Natural killer cell (primary cell): ENCODE measurements around the gene KIF6. TPM values are rescaled to one million over a fixed set of nuclear protein-coding genes. Genes with fewer than 3 reads are reported as not detected.
A peak's percentile ranks its signal among the peaks of the same experiment; 100 is the strongest.

Source experiments
- ATAC-seq, 3 donors: fragments of 150-1000 bp in 2 of 3; fragments of 200-7000 bp in 1 of 3; cut with Tn5 transposase; 1 replicate in 1 of 3; 2 replicates in 2 of 3; pipeline ENCODE4 v1.10.0; 2021; ENCODE audit warnings: mild to moderate bottlenecking in 2 of 3, moderate library complexity in 2 of 3
- DNase-seq, 2 donors: peaks; one replicate each; pipeline versions ENCODE4 v3.0.0 to v3.0.0-alpha.2; 2013 to 2021; ENCODE audit warnings: mixed read lengths in 1 of 2
- H3K27ac ChIP-seq: one replicate; pipeline ENCODE4 v1.5.1; 2013; ENCODE audit warnings: mild to moderate bottlenecking, low read length
- H3K27me3 ChIP-seq: one replicate; pipeline ENCODE4 v1.6.1; 2013; ENCODE audit warnings: low read length; ENCODE audit not compliant: control insufficient read depth, insufficient read depth
- H3K36me3 ChIP-seq: one replicate; pipeline ENCODE4 v1.6.1; 2013; ENCODE audit warnings: low read length; ENCODE audit not compliant: control insufficient read depth, insufficient read depth
- H3K4me1 ChIP-seq: one replicate; pipeline ENCODE4 v1.6.1; 2013; ENCODE audit warnings: low read length; ENCODE audit not compliant: control insufficient read depth, insufficient read depth
- H3K4me3 ChIP-seq: one replicate; pipeline ENCODE4 v1.5.1; 2013; ENCODE audit warnings: low read length
- H3K9me3 ChIP-seq: one replicate; pipeline ENCODE4 v1.6.1; 2013; ENCODE audit warnings: low read length; ENCODE audit not compliant: control insufficient read depth, insufficient read depth
- H3K27ac Mint-ChIP-seq, 2 donors: one replicate each; pipeline ENCODE4 v1.8.0; 2022; ENCODE audit warnings: mild to moderate bottlenecking in 2 of 2, mixed read lengths in 2 of 2, moderate library complexity in 1 of 2
- H3K27me3 Mint-ChIP-seq, 2 donors: one replicate each; pipeline ENCODE4 v1.8.0; 2022; ENCODE audit warnings: low read depth in 2 of 2, mixed read lengths in 2 of 2
- H3K36me3 Mint-ChIP-seq: one replicate; pipeline ENCODE4 v1.8.0; 2022; ENCODE audit warnings: mixed read lengths
- H3K4me1 Mint-ChIP-seq, 2 donors: one replicate each; pipeline ENCODE4 v1.8.0; 2022; ENCODE audit warnings: mixed read lengths in 2 of 2
- H3K4me3 Mint-ChIP-seq: one replicate; pipeline ENCODE4 v1.8.0; 2022; ENCODE audit warnings: mild to moderate bottlenecking, moderate library complexity, mixed read lengths
- H3K9me3 Mint-ChIP-seq, 2 donors: one replicate each; pipeline ENCODE4 v1.8.0; 2022; ENCODE audit warnings: mixed read lengths in 2 of 2
- CTCF ChIP-seq: fragments of 200-600 bp; IDR thresholded peaks from one replicate; pipeline ENCODE4 v1.8.0; 2022; ENCODE audit warnings: antibody characterized with exemption
- WGBS: methylation state at CpG from one replicate; pipeline ENCODE4 v1.1.7; 2013; ENCODE audit warnings: missing lambda C conversion rate; ENCODE audit not compliant: insufficient coverage; 5-methylcytosine and 5-hydroxymethylcytosine counted together
- intact Hi-C: fragments of 100-400 bp; cut with micrococcal nuclease; formaldehyde crosslinking; loops from one replicate; pipeline ENCODE4 v1.14.2; 2022
- total RNA-seq, 4 donors: library from RNA; stranded (reverse); fragments of 120-200 nt in 1 of 4; gene quantifications; one replicate each; pipeline versions ENCODE4 v1.2.3 to v1.2.4, GENCODE V29; 2013 to 2022

The KIF6 gene
- total RNA-seq, 3 donors from 2014 or later (not counting 1 experiment from before 2014, with no cell fraction given) = not detected

DNA sequence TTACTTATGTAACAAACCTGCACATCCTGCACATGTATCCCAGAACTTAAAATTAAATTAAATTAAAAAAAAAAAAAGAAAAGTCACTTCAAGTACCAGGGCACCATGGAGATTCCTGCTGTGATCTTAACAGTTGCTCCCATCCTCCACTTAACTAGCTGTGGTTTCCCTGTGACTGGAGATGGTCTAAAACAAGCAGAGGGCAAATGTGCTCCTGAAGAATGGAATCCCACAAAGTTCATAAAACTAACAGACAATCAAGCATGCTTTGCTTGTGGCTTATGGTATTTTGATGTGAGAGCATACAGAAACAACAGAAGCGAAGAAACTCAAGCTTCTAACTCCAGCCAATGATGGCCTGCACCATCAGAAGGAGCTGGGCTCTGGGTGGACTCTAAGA lies 249.1 kb downstream of the KIF6 start:
- intact Hi-C loops = no loop called here
- no peaks in the 10 kb centered on the region for H3K9me3 ChIP-seq
- H3K4me1 Mint-ChIP-seq = peaks cover 14% of the 10 kb centered on the region in 2 donors
- H3K4me1 ChIP-seq = peaks cover 12% of the 10 kb centered on the region
- no peak overlapping the region for H3K27ac ChIP-seq
- H3K27me3 Mint-ChIP-seq = peaks cover 8 to 29% of the 10 kb centered on the region in 2 donors
- WGBS = no CpG with 5 or more reads among the region's 1 CpG
- H3K4me3 Mint-ChIP-seq = no peak overlapping the region
- no peak overlapping the region for H3K27ac Mint-ChIP-seq
- no peaks in the 10 kb centered on the region for H3K9me3 Mint-ChIP-seq
- H3K36me3 ChIP-seq = no peaks in the 10 kb centered on the region
- no peaks in the 10 kb centered on the region for H3K27me3 ChIP-seq
- TF ChIP-seq CTCF = no peak
- ATAC-seq (no peak), DNase-seq (no peak)
- H3K36me3 Mint-ChIP-seq = peaks cover 10% of the 10 kb centered on the region
- H3K4me3 ChIP-seq = no peak overlapping the region

- H3K27ac ChIP-seq = no peak overlapping the region
- ATAC-seq = peak in 2 of 3 donors; percentile 26 to 72
- H3K4me1 ChIP-seq = peaks cover 12% of the 10 kb centered on the region
- H3K36me3 ChIP-seq = no peaks in the 10 kb centered on the region
- Mint-ChIP-seq H3K36me3 (no peaks in the 10 kb centered on the region), H3K4me3 (no peak overlapping the region), H3K27me3 (no peaks in the 10 kb centered on the region), H3K9me3 (peaks cover 2% of the 10 kb centered on the region in 2 donors), H3K27ac (peak overlapping the region in 1 of 2 donors; percentile 56), H3K4me1 (peaks cover 14 to 15% of the 10 kb centered on the region in 2 donors)
- WGBS = 49% methylated on average over 5 of the region's 5 CpGs
- no peaks in the 10 kb centered on the region for H3K27me3 ChIP-seq
- intact Hi-C loops = no loop called here
- no peaks in the 10 kb centered on the region for H3K9me3 ChIP-seq
- no peak overlapping the region for H3K4me3 ChIP-seq
- no peak for TF ChIP-seq CTCF
- no peak for DNase-seq
These were observed 253.1 kb downstream of the KIF6 start for GRCh38 chr6:39471954-39472659.

GRCh38 chr6:39470506-39470905 lies 254.7 kb downstream of the KIF6 start:
- H3K9me3 ChIP-seq = no peaks in the 10 kb centered on the region
- no peak overlapping the region for H3K4me3 Mint-ChIP-seq
- no peak for TF ChIP-seq CTCF
- no peaks in the 10 kb centered on the region for H3K36me3 Mint-ChIP-seq
- DNase-seq (no peak), ATAC-seq (no peak)
- no peak overlapping the region for H3K4me3 ChIP-seq
- H3K36me3 ChIP-seq = no peaks in the 10 kb centered on the region
- H3K4me1 ChIP-seq = peaks cover 12% of the 10 kb centered on the region
- intact Hi-C loops = no loop called here
- peaks cover 2% of the 10 kb centered on the region in 2 donors for H3K9me3 Mint-ChIP-seq
- peaks cover 14 to 15% of the 10 kb centered on the region in 2 donors for H3K4me1 Mint-ChIP-seq
- H3K27me3 ChIP-seq = peaks cover 3% of the 10 kb centered on the region
- H3K27ac Mint-ChIP-seq = no peak overlapping the region
- H3K27ac ChIP-seq = no peak overlapping the region
- 95% methylated on average over 3 of the region's 3 CpGs for whole genome bisulfite sequencing
- peaks cover 7 to 10% of the 10 kb centered on the region in 2 donors for H3K27me3 Mint-ChIP-seq

- no peak overlapping the region for H3K27ac ChIP-seq
- no peaks in the 10 kb centered on the region for H3K36me3 ChIP-seq
- Mint-ChIP-seq H3K4me1 (peaks cover 7 to 15% of the 10 kb centered on the region in 2 donors), H3K27me3 (peaks cover 8 to 20% of the 10 kb centered on the region in 2 donors), H3K4me3 (no peak overlapping the region), H3K27ac (no peak overlapping the region), H3K36me3 (no peaks in the 10 kb centered on the region), H3K9me3 (peaks cover 2% of the 10 kb centered on the region in 2 donors)
- WGBS = 95% methylated on average over 1 of the region's 1 CpG
- intact Hi-C loops = no loop called here
- no peak for TF ChIP-seq CTCF
- H3K4me3 ChIP-seq = no peak overlapping the region
- no peak for ATAC-seq
- H3K27me3 ChIP-seq = peaks cover 3% of the 10 kb centered on the region
- no peak for DNase-seq
- peaks cover 12% of the 10 kb centered on the region for H3K4me1 ChIP-seq
- H3K9me3 ChIP-seq = no peaks in the 10 kb centered on the region
These were observed 256.8 kb downstream of the KIF6 start for GRCh38 chr6:39468385-39468784.
